Panc1 (cell line): Measurements from ENCODE around the gene C6orf62.

ENCODE experiments used
- POLR2AphosphoS5 ChIP-seq: IDR thresholded peaks from 2 replicates; pipeline ENCODE4 v1.6.1; 2012; ENCODE audit warnings: mild to moderate bottlenecking, low read depth, low read length, moderate library complexity
- SIN3A ChIP-seq: IDR thresholded peaks from 2 replicates; pipeline ENCODE4 v1.6.1; 2012; ENCODE audit warnings: low read depth, mild to moderate bottlenecking, low read length, moderate library complexity, borderline replicate concordance; ENCODE audit not compliant: insufficient read depth
- TCF7L2 ChIP-seq: IDR thresholded peaks from 2 replicates; pipeline ENCODE4 v1.6.1; 2011; ENCODE audit warnings: mild to moderate bottlenecking, low read depth, low read length, inconsistent platforms
- TF ChIP-seq, protein P1 (sequence below): fragments of 450-650 bp; IDR thresholded peaks from 2 replicates; pipeline ENCODE4 v1.5.1; 2017; ENCODE audit warnings: mild to moderate bottlenecking
- TF ChIP-seq, protein P2 (sequence below), 2 experiments: IDR thresholded peaks; 2 replicates each; pipeline ENCODE4 v1.6.1; 2011 to 2012; ENCODE audit warnings: low read depth in 2 of 2, control low read depth in 1 of 2, low read length in 1 of 2, mild to moderate bottlenecking in 1 of 2, moderate library complexity in 1 of 2; ENCODE audit not compliant: insufficient read depth in 1 of 2

DNA sequence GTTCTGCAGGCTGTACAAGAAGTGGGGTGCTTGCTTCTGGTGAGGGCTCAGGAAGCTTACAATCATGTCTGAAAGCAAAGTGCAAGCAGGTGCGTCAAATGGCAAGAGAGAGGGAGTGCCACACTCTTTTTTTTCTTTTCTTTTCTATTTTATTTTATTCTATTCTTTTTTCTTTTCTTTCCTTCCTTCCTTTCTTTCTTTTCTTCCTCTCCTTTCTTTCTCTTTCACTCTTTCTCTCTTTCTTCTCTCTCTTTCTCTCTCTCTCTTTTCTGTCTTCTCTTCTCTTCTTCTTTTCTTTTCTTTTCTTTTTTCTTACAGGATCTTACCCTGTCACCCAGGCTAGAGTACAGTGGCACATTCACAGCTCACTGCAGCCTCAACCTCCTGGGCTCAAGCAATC, 32.5 kb downstream of the C6orf62 start:
- TF ChIP-seq, protein P1, sequence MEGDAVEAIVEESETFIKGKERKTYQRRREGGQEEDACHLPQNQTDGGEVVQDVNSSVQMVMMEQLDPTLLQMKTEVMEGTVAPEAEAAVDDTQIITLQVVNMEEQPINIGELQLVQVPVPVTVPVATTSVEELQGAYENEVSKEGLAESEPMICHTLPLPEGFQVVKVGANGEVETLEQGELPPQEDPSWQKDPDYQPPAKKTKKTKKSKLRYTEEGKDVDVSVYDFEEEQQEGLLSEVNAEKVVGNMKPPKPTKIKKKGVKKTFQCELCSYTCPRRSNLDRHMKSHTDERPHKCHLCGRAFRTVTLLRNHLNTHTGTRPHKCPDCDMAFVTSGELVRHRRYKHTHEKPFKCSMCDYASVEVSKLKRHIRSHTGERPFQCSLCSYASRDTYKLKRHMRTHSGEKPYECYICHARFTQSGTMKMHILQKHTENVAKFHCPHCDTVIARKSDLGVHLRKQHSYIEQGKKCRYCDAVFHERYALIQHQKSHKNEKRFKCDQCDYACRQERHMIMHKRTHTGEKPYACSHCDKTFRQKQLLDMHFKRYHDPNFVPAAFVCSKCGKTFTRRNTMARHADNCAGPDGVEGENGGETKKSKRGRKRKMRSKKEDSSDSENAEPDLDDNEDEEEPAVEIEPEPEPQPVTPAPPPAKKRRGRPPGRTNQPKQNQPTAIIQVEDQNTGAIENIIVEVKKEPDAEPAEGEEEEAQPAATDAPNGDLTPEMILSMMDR = no peak
- TF ChIP-seq POLR2AphosphoS5 (no peak), SIN3A (no peak), TCF7L2 (no peak)
- TF ChIP-seq, protein P2, sequence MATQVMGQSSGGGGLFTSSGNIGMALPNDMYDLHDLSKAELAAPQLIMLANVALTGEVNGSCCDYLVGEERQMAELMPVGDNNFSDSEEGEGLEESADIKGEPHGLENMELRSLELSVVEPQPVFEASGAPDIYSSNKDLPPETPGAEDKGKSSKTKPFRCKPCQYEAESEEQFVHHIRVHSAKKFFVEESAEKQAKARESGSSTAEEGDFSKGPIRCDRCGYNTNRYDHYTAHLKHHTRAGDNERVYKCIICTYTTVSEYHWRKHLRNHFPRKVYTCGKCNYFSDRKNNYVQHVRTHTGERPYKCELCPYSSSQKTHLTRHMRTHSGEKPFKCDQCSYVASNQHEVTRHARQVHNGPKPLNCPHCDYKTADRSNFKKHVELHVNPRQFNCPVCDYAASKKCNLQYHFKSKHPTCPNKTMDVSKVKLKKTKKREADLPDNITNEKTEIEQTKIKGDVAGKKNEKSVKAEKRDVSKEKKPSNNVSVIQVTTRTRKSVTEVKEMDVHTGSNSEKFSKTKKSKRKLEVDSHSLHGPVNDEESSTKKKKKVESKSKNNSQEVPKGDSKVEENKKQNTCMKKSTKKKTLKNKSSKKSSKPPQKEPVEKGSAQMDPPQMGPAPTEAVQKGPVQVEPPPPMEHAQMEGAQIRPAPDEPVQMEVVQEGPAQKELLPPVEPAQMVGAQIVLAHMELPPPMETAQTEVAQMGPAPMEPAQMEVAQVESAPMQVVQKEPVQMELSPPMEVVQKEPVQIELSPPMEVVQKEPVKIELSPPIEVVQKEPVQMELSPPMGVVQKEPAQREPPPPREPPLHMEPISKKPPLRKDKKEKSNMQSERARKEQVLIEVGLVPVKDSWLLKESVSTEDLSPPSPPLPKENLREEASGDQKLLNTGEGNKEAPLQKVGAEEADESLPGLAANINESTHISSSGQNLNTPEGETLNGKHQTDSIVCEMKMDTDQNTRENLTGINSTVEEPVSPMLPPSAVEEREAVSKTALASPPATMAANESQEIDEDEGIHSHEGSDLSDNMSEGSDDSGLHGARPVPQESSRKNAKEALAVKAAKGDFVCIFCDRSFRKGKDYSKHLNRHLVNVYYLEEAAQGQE (IDR thresholded peaks at IDR 0.05; ENCODE audit: insufficient read depth in 1 of 2, low read depth in 2 of 2, low read length in 1 of 2) = no peak
